AG10803 (cell line): ENCODE results near the gene DIAPH2.

Experiments used
- DNase-seq: peaks from one replicate; pipeline ENCODE4 v3.0.0; 2010; ENCODE audit warnings: low read depth
- H3K4me3 ChIP-seq: 2 replicates; pipeline ENCODE4 v1.5.1; 2011; ENCODE audit warnings: mild to moderate bottlenecking, low read length, control low read depth
- TF ChIP-seq, protein P1 (sequence below): conservative IDR thresholded peaks from 2 replicates; pipeline ENCODE4 v1.5.1; 2011; ENCODE audit warnings: mild to moderate bottlenecking, low read length, control low read depth, inconsistent platforms

DIAPH2 gene

DNA sequence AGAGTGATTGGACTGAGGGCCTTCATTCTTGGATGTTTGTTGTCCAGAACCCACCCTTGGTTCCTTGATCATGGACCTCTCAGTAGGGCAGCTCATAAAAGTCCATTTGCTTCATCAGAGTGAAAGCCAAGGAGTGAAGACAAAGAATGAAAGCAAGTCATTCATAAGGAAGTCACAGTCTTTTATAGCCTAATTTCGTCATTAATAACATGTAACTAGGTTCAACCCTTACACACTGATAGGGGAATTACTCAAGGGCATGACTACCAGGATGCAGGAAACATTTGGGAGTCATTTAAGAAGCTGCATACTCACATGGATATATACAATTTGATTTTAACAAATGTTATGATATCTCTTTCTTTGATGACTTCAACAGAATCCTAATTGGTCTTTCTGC lies 294.3 kb downstream of the DIAPH2 start:
- TF ChIP-seq, protein P1, sequence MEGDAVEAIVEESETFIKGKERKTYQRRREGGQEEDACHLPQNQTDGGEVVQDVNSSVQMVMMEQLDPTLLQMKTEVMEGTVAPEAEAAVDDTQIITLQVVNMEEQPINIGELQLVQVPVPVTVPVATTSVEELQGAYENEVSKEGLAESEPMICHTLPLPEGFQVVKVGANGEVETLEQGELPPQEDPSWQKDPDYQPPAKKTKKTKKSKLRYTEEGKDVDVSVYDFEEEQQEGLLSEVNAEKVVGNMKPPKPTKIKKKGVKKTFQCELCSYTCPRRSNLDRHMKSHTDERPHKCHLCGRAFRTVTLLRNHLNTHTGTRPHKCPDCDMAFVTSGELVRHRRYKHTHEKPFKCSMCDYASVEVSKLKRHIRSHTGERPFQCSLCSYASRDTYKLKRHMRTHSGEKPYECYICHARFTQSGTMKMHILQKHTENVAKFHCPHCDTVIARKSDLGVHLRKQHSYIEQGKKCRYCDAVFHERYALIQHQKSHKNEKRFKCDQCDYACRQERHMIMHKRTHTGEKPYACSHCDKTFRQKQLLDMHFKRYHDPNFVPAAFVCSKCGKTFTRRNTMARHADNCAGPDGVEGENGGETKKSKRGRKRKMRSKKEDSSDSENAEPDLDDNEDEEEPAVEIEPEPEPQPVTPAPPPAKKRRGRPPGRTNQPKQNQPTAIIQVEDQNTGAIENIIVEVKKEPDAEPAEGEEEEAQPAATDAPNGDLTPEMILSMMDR = no peak
- DNase-seq = no peak
- H3K4me3 ChIP-seq = no peak overlapping the region

DNA sequence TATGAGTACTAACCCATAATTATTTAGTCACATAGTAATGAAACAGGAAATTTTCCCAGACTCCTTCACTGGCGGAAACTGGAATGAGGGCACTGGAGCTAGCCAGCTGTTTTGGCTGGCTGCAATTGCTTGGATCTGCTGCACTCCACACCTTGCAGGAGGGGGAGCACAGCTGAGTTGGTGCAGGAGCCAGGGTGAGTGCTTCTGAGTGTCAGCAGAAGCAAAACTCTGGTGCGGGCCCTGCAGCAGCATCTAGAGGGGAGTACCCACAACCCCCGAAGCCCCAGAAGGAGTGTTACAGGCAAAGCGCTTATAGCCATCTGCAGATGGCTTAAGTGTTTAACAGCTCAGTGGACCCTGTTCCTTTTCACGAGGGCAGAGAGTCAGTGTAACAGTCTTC lies 295.1 kb downstream of the DIAPH2 start:
- TF ChIP-seq, protein P1 = no peak
- H3K4me3 ChIP-seq = no peak overlapping the region
- no peak for DNase-seq

GRCh38 chrX:96982161-96982560 lies 297.5 kb downstream of the DIAPH2 start:
- H3K4me3 ChIP-seq = no peak overlapping the region
- TF ChIP-seq, protein P1 = no peak
- no peak for DNase-seq

- TF ChIP-seq, protein P1 = no peak
- H3K4me3 ChIP-seq = no peak overlapping the region
- DNase-seq = no peak
Measured at GRCh38 chrX:96984538-96984937, 299.9 kb downstream of the DIAPH2 start.

- TF ChIP-seq, protein P1 = no peak
- no peak overlapping the region for H3K4me3 ChIP-seq
- DNase-seq = no peak
Measured at GRCh38 chrX:96985046-96985445, 300.4 kb downstream of the DIAPH2 start.

DNA sequence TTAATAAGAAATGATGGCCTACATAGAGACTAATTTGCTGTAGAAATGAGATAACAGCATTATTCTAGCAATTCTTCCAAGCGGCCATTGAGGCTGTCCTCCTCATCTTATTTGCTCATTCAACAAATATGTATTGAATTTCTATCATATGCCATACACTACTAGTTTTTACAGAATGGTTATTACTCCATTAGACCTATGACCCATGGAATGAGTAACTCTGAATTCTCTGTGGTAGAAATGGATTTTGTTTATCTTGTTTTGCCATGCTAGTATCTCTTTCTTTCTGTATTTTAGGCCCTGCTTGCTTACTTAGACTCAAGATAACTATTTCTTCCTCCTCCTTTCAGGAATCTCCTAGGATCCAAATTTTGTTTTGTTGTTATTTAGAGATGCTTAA lies 302.6 kb downstream of the DIAPH2 start:
- peak; percentile 1 for DNase-seq
- TF ChIP-seq, protein P1 = no peak
- no peak overlapping the region for H3K4me3 ChIP-seq

GRCh38 chrX:96989830-96990571 lies 305.4 kb downstream of the DIAPH2 start:
- no peak overlapping the region for H3K4me3 ChIP-seq
- no peak for DNase-seq
- TF ChIP-seq, protein P1 = no peak
